ENCODE results near the gene POU3F1. TPM values are rescaled to one million over a fixed set of nuclear protein-coding genes. Genes with fewer than 3 reads are reported as not detected.

POU3F1 gene
- total and polyA plus RNA-seq, 10 of the 15 experiments (the other 5 are each of a cell fraction or from before 2014, with no cell fraction given): 0.04 to 0.53 (median 0.10) TPM; not detected in 3

DNA sequence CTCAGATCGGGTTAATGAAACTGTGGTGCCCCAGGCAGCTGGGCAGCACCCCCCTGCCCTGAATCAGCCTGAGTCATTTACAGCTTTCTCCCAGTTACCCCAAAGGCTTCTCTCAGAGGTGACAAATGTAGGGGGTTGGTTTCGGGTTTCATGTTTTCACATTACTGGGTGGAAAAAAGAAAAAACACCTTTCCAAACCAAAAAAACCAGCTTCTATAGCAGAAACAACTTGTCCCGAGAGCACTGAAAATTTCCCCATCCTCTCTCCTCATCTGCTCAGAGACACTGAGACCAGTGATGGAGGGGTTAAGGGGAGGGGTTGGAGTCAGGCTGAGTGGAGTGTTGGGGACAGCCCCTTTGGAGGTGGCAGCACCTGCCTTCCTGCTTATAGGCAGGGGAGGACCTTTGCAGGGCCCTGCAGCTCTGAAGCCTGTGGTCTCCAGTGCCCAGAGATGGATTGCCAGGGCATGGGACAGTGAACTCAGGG lies 18.4 kb downstream of the POU3F1 start:
- Histone ChIP-seq H3K27me3 (replicated peaks in 1 of 2; ENCODE audit: control insufficient read depth in 2 of 2, insufficient read depth in 2 of 2, low read length in 1 of 2) (no peaks in the 10 kb centered on the region), H3K9me3 (replicated peaks; ENCODE audit: control insufficient read depth, insufficient read depth, low read length) (no peaks in the 10 kb centered on the region), H3K36me3 (ENCODE audit: control insufficient read depth in 2 of 2, insufficient read depth in 2 of 2, low read length in 1 of 2) (peaks cover 4% of the 10 kb centered on the region in 2 experiments; a peak in 3 of 4 replicates), H3K79me2 (ENCODE audit: control insufficient read depth, insufficient read depth, low read length) (no peaks in the 10 kb centered on the region), H3K9ac (ENCODE audit: control insufficient read depth, insufficient read depth, low read length) (peak overlapping the region; percentile 59; the same call in 1 of the 2 replicates), H2AFZ (ENCODE audit: control insufficient read depth, low read depth, low read length) (no peak overlapping the region), H3K4me2 (ENCODE audit: control insufficient read depth, insufficient read depth) (peak overlapping the region; percentile 82), H3K4me1 (ENCODE audit: control insufficient read depth, insufficient read depth, low read length) (peaks cover 52% of the 10 kb centered on the region), H3K4me3 (no peak overlapping the region), H4K20me1 (ENCODE audit: control insufficient read depth, insufficient read depth) (no peaks in the 10 kb centered on the region), H3K27ac (ENCODE audit: control insufficient read depth, insufficient read depth) (peak overlapping the region; percentile 79)
- DNase-seq (ENCODE audit: low read depth, low spot score): peak; percentile 95
- ATAC-seq: peak; percentile 86
- BruUV-seq (replicated peaks): no TSS peak
- intact Hi-C loops (cut with micrococcal nuclease; ENCODE audit: unreplicated experiment): loop anchor here (1.0 to 5.0 kb wide), 3 partner anchors 124 to 559 kb away; no protein-coding TSS in a partner anchor
- in situ Hi-C loops (cut with MboI): loop anchor here (5.0 to 25.0 kb wide), 2 partner anchors 559 to 789 kb away; no protein-coding TSS in a partner anchor
- RAD21 ChIA-PET (ENCODE audit: unreplicated experiment): interaction anchor here (0.5 to 7.3 kb wide), 34 partner anchors 9 to 826 kb away, joined by 3 to 173 read pairs (median 4); partner anchors contain the start of genes POU3F1 and SF3A3
- WGBS (ENCODE audit: insufficient coverage, insufficient replicate concordance, low lambda C conversion rate, missing lambda C conversion rate): 0% methylated on average over 3 of the region's 3 CpGs
- POLR2A ChIA-PET: interaction anchor here (0.8 to 4.9 kb wide), 9 partner anchors 13 to 145 kb away, joined by 3 to 32 read pairs (median 4); no protein-coding TSS in a partner anchor
- SMC1A ChIA-PET (ENCODE audit: uncharacterized antibody, unreplicated experiment): interaction anchor here (0.5 to 7.1 kb wide), 23 partner anchors 9 to 807 kb away, joined by 3 to 77 read pairs (median 5); partner anchors contain the start of genes POU3F1 and SF3A3
- CTCF ChIA-PET: interaction anchor here (0.7 to 13.9 kb wide), 24 partner anchors 9 to 1070 kb away, joined by 3 to 252 read pairs (median 7); partner anchors contain the start of genes SF3A3 and UTP11
- FAIRE-seq: peak; percentile 93
- TF ChIP-seq POLR2A (IDR thresholded peaks at IDR 0.05; ENCODE audit: low read depth, low read length) (peak; percentile 18; the same call in 1 of the 2 replicates), TARDBP (IDR thresholded peaks at IDR 0.05; ENCODE audit: borderline replicate concordance) (no peak), RELA (IDR thresholded peaks at IDR 0.05; ENCODE audit: borderline replicate concordance, partially characterized antibody) (peak; percentile 48), NR2F1 (conservative IDR thresholded peaks at IDR 0.05) (peak; percentile 63), CREB1 (IDR thresholded peaks at IDR 0.05; ENCODE audit: low read depth) (peak; percentile 25; the same call in 1 of the 2 replicates), SRF (IDR thresholded peaks at IDR 0.05; ENCODE audit: low read depth in 2 of 2, low read length in 2 of 2) (no peak), HCFC1 (IDR thresholded peaks at IDR 0.05; ENCODE audit: low read length) (no peak), FOS (IDR thresholded peaks at IDR 0.05; ENCODE audit: borderline replicate concordance, extremely low read depth, insufficient read length) (no peak), BHLHE40 (IDR thresholded peaks at IDR 0.05; ENCODE audit: borderline replicate concordance in 1 of 2, low read depth in 2 of 2, low read length in 1 of 2) (peak; percentile 74 to 80), WRNIP1 (IDR thresholded peaks at IDR 0.05; ENCODE audit: borderline replicate concordance, low read depth, low read length) (no peak), TCF3 (IDR thresholded peaks at IDR 0.05; ENCODE audit: borderline replicate concordance, insufficient read depth, low read depth, low read length) (peak; percentile 76; the same call in 1 of the 2 replicates), FOXK2 (IDR thresholded peaks at IDR 0.05) (no peak)
- TF ChIP-seq, protein P1, sequence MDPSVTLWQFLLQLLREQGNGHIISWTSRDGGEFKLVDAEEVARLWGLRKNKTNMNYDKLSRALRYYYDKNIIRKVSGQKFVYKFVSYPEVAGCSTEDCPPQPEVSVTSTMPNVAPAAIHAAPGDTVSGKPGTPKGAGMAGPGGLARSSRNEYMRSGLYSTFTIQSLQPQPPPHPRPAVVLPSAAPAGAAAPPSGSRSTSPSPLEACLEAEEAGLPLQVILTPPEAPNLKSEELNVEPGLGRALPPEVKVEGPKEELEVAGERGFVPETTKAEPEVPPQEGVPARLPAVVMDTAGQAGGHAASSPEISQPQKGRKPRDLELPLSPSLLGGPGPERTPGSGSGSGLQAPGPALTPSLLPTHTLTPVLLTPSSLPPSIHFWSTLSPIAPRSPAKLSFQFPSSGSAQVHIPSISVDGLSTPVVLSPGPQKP (IDR thresholded peaks at IDR 0.05; ENCODE audit: low read depth, low read length): no peak
- TF ChIP-seq, protein P2, sequence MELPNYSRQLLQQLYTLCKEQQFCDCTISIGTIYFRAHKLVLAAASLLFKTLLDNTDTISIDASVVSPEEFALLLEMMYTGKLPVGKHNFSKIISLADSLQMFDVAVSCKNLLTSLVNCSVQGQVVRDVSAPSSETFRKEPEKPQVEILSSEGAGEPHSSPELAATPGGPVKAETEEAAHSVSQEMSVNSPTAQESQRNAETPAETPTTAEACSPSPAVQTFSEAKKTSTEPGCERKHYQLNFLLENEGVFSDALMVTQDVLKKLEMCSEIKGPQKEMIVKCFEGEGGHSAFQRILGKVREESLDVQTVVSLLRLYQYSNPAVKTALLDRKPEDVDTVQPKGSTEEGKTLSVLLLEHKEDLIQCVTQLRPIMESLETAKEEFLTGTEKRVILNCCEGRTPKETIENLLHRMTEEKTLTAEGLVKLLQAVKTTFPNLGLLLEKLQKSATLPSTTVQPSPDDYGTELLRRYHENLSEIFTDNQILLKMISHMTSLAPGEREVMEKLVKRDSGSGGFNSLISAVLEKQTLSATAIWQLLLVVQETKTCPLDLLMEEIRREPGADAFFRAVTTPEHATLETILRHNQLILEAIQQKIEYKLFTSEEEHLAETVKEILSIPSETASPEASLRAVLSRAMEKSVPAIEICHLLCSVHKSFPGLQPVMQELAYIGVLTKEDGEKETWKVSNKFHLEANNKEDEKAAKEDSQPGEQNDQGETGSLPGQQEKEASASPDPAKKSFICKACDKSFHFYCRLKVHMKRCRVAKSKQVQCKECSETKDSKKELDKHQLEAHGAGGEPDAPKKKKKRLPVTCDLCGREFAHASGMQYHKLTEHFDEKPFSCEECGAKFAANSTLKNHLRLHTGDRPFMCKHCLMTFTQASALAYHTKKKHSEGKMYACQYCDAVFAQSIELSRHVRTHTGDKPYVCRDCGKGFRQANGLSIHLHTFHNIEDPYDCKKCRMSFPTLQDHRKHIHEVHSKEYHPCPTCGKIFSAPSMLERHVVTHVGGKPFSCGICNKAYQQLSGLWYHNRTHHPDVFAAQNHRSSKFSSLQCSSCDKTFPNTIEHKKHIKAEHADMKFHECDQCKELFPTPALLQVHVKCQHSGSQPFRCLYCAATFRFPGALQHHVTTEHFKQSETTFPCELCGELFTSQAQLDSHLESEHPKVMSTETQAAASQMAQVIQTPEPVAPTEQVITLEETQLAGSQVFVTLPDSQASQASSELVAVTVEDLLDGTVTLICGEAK (IDR thresholded peaks at IDR 0.05; ENCODE audit: borderline replicate concordance): no peak
- TF ChIP-seq, protein P3, sequence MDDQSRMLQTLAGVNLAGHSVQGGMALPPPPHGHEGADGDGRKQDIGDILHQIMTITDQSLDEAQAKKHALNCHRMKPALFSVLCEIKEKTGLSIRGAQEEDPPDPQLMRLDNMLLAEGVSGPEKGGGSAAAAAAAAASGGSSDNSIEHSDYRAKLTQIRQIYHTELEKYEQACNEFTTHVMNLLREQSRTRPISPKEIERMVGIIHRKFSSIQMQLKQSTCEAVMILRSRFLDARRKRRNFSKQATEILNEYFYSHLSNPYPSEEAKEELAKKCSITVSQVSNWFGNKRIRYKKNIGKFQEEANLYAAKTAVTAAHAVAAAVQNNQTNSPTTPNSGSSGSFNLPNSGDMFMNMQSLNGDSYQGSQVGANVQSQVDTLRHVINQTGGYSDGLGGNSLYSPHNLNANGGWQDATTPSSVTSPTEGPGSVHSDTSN (IDR thresholded peaks at IDR 0.05; ENCODE audit: insufficient replicate concordance, low read depth, low read length): peak; percentile 20

Measured in GM12878 (cell line).